ENCODE results near the gene CUX1.

GRCh38 chr7:101871351-101871750 lies 53.9 kb downstream of the CUX1 start:
- no peak for TF ChIP-seq POLR2A (IDR thresholded peaks at IDR 0.05)
- TF ChIP-seq CTCF (IDR thresholded peaks at IDR 0.05): no peak
